OCI-LY1 (cell line): ENCODE data around the gene SIM2.

Source experiments
- H2AFZ ChIP-seq: fragments of 200-600 bp; sonication (generic), shearing (Covaris generic); 2 replicates; pipeline ENCODE4 v1.6.0; 2014; ENCODE audit warnings: antibody characterized with exemption, mild to moderate bottlenecking, low read length
- H3F3A ChIP-seq: fragments of 200-600 bp; sonication (generic), shearing (Covaris generic); 2 replicates; pipeline ENCODE4 v1.6.0; 2014; ENCODE audit warnings: mild to moderate bottlenecking, antibody characterized with exemption, low read length, moderate library complexity; ENCODE audit not compliant: insufficient read depth
- H3K27ac ChIP-seq: fragments of 200-600 bp; sonication (generic); 2 replicates; pipeline ENCODE4 v1.5.1; 2014; ENCODE audit warnings: low read length, mixed run types, mild to moderate bottlenecking, low read depth; ENCODE audit not compliant: poor library complexity, severe bottlenecking
- H3K27me3 ChIP-seq: fragments of 200-600 bp; sonication (generic); 2 replicates; pipeline ENCODE4 v1.6.0; 2014; ENCODE audit warnings: antibody characterized with exemption, mild to moderate bottlenecking, low read length, moderate library complexity; ENCODE audit not compliant: insufficient read depth
- H3K36me3 ChIP-seq: fragments of 200-600 bp; sonication (generic); 2 replicates; pipeline ENCODE4 v1.6.1; 2014; ENCODE audit warnings: mild to moderate bottlenecking, antibody characterized with exemption, low read length, moderate library complexity, mixed read lengths; ENCODE audit not compliant: insufficient read depth
- H3K4me1 ChIP-seq: fragments of 200-600 bp; sonication (generic); 2 replicates; pipeline ENCODE4 v1.5.1; 2014; ENCODE audit warnings: mild to moderate bottlenecking, low read length, moderate library complexity; ENCODE audit not compliant: insufficient read depth, severe bottlenecking
- H3K4me2 ChIP-seq: fragments of 200-600 bp; sonication (generic), shearing (Covaris generic); 2 replicates; pipeline ENCODE4 v1.6.1; 2014; ENCODE audit warnings: low read length
- H3K4me3 ChIP-seq: fragments of 200-600 bp; sonication (generic); 2 replicates; pipeline ENCODE4 v1.5.1; 2014; ENCODE audit warnings: low read length, low read depth, mild to moderate bottlenecking, mixed read lengths; ENCODE audit not compliant: poor library complexity, severe bottlenecking
- H3K79me2 ChIP-seq: fragments of 200-600 bp; shearing (Covaris generic); 2 replicates; pipeline ENCODE4 v1.6.1; 2016; ENCODE audit warnings: mixed run types, low read length, mixed read lengths; ENCODE audit not compliant: insufficient read depth
- H3K9ac ChIP-seq: fragments of 200-600 bp; sonication (generic), shearing (Covaris generic); 2 replicates; pipeline ENCODE4 v1.6.1; 2014; ENCODE audit warnings: mild to moderate bottlenecking, low read length, mixed read lengths
- H3K9me2 ChIP-seq: fragments of 200-600 bp; sonication (generic), shearing (Covaris generic); 2 replicates; pipeline ENCODE4 v1.6.1; 2014; ENCODE audit warnings: low read depth, mild to moderate bottlenecking, low read length, mixed read lengths
- H3K9me3 ChIP-seq: fragments of 200-600 bp; shearing (Covaris generic); 2 replicates; pipeline ENCODE4 v1.6.1; 2014; ENCODE audit warnings: low read length, mixed read lengths
- H4K20me1 ChIP-seq: fragments of 200-600 bp; sonication (generic), shearing (Covaris generic); 2 replicates; pipeline ENCODE4 v1.6.0; 2016; ENCODE audit warnings: mild to moderate bottlenecking, low read length; ENCODE audit not compliant: insufficient read depth
- EZH2 ChIP-seq: fragments of 200-600 bp; sonication (generic), shearing (Covaris generic); IDR thresholded peaks from 2 replicates; pipeline ENCODE4 v1.8.0; 2017; ENCODE audit warnings: borderline replicate concordance, mixed run types, mild to moderate bottlenecking, antibody characterized with exemption, low read length, moderate library complexity, mixed read lengths
- TF ChIP-seq, protein P1 (sequence below): fragments of 200-600 bp; sonication (generic), shearing (Covaris generic); IDR thresholded peaks from 2 replicates; pipeline ENCODE4 v1.5.1; 2017; ENCODE audit warnings: mild to moderate bottlenecking, antibody characterized with exemption, low read length, moderate library complexity, mixed read lengths

SIM2 gene

GRCh38 chr21:36747041-36747814, 48.3 kb downstream of the SIM2 start:
- Histone ChIP-seq H3K27me3 (no peaks in the 10 kb centered on the region), H4K20me1 (no peaks in the 10 kb centered on the region), H3K9ac (no peak overlapping the region), H3K27ac (no peak overlapping the region), H3K4me2 (no peak overlapping the region), H3K4me1 (no peaks in the 10 kb centered on the region), H3K4me3 (no peak overlapping the region), H2AFZ (no peak overlapping the region), H3K79me2 (no peaks in the 10 kb centered on the region), H3K9me3 (no peaks in the 10 kb centered on the region), H3F3A (no peaks in the 10 kb centered on the region), H3K36me3 (no peaks in the 10 kb centered on the region), H3K9me2 (no peaks in the 10 kb centered on the region)
- no peak for TF ChIP-seq EZH2
- TF ChIP-seq, protein P1, sequence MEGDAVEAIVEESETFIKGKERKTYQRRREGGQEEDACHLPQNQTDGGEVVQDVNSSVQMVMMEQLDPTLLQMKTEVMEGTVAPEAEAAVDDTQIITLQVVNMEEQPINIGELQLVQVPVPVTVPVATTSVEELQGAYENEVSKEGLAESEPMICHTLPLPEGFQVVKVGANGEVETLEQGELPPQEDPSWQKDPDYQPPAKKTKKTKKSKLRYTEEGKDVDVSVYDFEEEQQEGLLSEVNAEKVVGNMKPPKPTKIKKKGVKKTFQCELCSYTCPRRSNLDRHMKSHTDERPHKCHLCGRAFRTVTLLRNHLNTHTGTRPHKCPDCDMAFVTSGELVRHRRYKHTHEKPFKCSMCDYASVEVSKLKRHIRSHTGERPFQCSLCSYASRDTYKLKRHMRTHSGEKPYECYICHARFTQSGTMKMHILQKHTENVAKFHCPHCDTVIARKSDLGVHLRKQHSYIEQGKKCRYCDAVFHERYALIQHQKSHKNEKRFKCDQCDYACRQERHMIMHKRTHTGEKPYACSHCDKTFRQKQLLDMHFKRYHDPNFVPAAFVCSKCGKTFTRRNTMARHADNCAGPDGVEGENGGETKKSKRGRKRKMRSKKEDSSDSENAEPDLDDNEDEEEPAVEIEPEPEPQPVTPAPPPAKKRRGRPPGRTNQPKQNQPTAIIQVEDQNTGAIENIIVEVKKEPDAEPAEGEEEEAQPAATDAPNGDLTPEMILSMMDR: no peak

DNA sequence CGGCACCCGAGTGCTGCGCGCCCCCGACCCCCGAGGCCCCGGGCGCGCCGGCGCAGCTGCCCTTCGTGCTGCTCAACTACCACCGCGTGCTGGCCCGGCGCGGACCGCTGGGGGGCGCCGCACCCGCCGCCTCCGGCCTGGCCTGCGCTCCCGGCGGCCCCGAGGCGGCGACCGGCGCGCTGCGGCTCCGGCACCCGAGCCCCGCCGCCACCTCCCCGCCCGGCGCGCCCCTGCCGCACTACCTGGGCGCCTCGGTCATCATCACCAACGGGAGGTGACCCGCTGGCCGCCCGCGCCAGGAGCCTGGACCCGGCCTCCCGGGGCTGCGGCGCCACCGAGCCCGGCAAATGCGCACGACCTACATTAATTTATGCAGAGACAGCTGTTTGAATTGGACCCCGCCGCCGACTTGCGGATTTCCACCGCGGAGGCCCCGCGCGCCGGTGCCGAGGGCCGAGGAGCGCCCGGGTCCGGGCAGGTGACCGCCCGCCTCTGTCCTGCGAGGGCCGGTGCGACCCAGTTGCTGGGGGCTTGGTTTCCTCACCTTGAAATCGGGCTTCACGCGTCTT, 49.0 kb downstream of the SIM2 start:
- Histone ChIP-seq H3F3A (no peaks in the 10 kb centered on the region), H3K9me2 (no peaks in the 10 kb centered on the region), H3K36me3 (no peaks in the 10 kb centered on the region), H3K4me3 (no peak overlapping the region), H2AFZ (no peak overlapping the region), H3K4me2 (no peak overlapping the region), H3K9ac (no peak overlapping the region), H3K27me3 (no peaks in the 10 kb centered on the region), H3K4me1 (no peaks in the 10 kb centered on the region), H3K27ac (no peak overlapping the region), H3K79me2 (no peaks in the 10 kb centered on the region), H4K20me1 (no peaks in the 10 kb centered on the region), H3K9me3 (no peaks in the 10 kb centered on the region)
- TF ChIP-seq, protein P1: no peak
- TF ChIP-seq EZH2: no peak

DNA sequence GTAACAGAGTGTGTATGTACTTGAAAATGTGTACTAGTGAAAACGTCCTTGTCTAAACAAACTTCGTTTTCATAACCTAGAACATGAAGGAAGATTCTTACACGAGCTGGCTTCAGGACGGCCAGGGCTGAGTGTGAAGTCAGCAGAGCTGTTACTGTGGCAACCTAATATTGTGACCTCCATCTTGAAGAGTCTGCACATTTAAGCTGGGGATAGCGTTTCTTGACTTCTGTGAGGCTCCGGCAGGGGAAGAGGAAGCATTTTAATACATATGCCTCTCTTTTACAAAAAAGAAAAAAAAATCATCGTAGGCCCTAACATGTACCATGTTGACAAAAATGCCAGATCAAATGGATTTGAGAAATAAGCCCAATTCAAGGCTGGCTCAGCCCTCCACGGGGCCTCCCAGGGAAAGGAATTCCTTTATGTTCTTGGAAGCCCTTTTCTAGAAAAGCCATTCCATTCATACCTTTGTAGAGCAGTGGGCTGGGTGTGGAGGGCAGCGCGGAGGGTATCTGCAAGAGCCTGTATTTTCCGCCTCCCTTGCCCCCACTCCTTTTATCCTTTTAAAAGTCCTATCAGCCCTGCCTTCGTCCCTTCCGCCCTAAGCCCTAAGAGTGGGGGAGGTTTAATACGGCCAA, 51.1 kb downstream of the SIM2 start:
- no peak overlapping the region for H3K4me3 ChIP-seq
- H3K79me2 ChIP-seq: no peaks in the 10 kb centered on the region
- H2AFZ ChIP-seq: no peak overlapping the region
- H3F3A ChIP-seq: no peaks in the 10 kb centered on the region
- no peak overlapping the region for H3K9ac ChIP-seq
- no peaks in the 10 kb centered on the region for H3K9me3 ChIP-seq
- no peaks in the 10 kb centered on the region for H3K9me2 ChIP-seq
- no peaks in the 10 kb centered on the region for H3K36me3 ChIP-seq
- no peaks in the 10 kb centered on the region for H4K20me1 ChIP-seq
- H3K27me3 ChIP-seq: no peaks in the 10 kb centered on the region
- no peak overlapping the region for H3K27ac ChIP-seq
- H3K4me2 ChIP-seq: no peak overlapping the region
- H3K4me1 ChIP-seq: no peaks in the 10 kb centered on the region
- TF ChIP-seq, protein P1: no peak
- TF ChIP-seq EZH2: no peak
